Keratinocyte (primary cell): Measurements from ENCODE around the gene APOB. TPM values are rescaled to one million over a fixed set of nuclear protein-coding genes. Genes with fewer than 3 reads are reported as not detected.

Source experiments
- DNase-seq: peaks from one replicate; pipeline ENCODE4 v3.0.0-alpha.2; 2011; ENCODE audit warnings: low read depth, missing footprints, low spot score
- FAIRE-seq: peaks from 2 replicates; lab custom pipeline; 2011; peaks lifted over from hg19 to GRCh38; lab: Jason Lieb, UNC
- H2AFZ ChIP-seq: 2 replicates; pipeline ENCODE4 v1.6.0; 2012; ENCODE audit warnings: low read length, control low read depth, inconsistent platforms; ENCODE audit not compliant: control insufficient read depth
- H3K27ac ChIP-seq: 2 replicates; pipeline ENCODE4 v1.5.1; 2011; ENCODE audit warnings: low read length; ENCODE audit not compliant: control insufficient read depth, insufficient read depth
- H3K27me3 ChIP-seq: 3 replicates; pipeline ENCODE4 v1.6.0; 2011; ENCODE audit warnings: low read length; ENCODE audit not compliant: control insufficient read depth, insufficient read depth; ENCODE audit errors: extremely low read depth
- H3K36me3 ChIP-seq, 2 experiments: 2 replicates in 1 of 2; 3 replicates in 1 of 2; pipeline ENCODE4 v1.5.1; 2011; ENCODE audit warnings: low read length in 2 of 2, mild to moderate bottlenecking in 1 of 2; ENCODE audit not compliant: control insufficient read depth in 2 of 2, insufficient read depth in 2 of 2; ENCODE audit errors: extremely low read depth in 1 of 2
- H3K4me1 ChIP-seq: 3 replicates; pipeline ENCODE4 v1.5.1; 2011; ENCODE audit warnings: low read length; ENCODE audit not compliant: control insufficient read depth, insufficient read depth; ENCODE audit errors: extremely low read depth
- H3K4me2 ChIP-seq: 3 replicates; pipeline ENCODE4 v1.6.0; 2011; ENCODE audit warnings: low read depth, low read length; ENCODE audit not compliant: control insufficient read depth, insufficient read depth; ENCODE audit errors: extremely low read depth
- H3K4me3 ChIP-seq, 3 experiments: fragments of 200-600 bp in 1 of 3; sonication (generic) in 1 of 3; 2 replicates in 2 of 3; 3 replicates in 1 of 3; pipeline ENCODE4 v1.5.1; 2011 to 2016; ENCODE audit warnings: low read length in 3 of 3, mild to moderate bottlenecking in 3 of 3, control low read depth in 2 of 3, inconsistent platforms in 1 of 3, low read depth in 1 of 3, mixed read lengths in 1 of 3, mixed run types in 1 of 3, moderate library complexity in 1 of 3; ENCODE audit not compliant: control insufficient read depth in 2 of 3, insufficient read depth in 2 of 3; ENCODE audit errors: extremely low read depth in 1 of 3
- H3K79me2 ChIP-seq: 2 replicates; pipeline ENCODE4 v1.6.0; 2012; ENCODE audit warnings: low read length; ENCODE audit not compliant: control insufficient read depth, insufficient read depth
- H3K9ac ChIP-seq: 3 replicates; pipeline ENCODE4 v1.6.0; 2011; ENCODE audit warnings: low read length; ENCODE audit not compliant: control insufficient read depth, insufficient read depth; ENCODE audit errors: extremely low read depth
- H3K9me1 ChIP-seq: 3 replicates; pipeline ENCODE4 v1.6.0; 2011; ENCODE audit warnings: low read length; ENCODE audit not compliant: control insufficient read depth, insufficient read depth; ENCODE audit errors: extremely low read depth
- H3K9me3 ChIP-seq: 2 replicates; pipeline ENCODE4 v1.5.1; 2012; ENCODE audit warnings: low read depth, low read length; ENCODE audit not compliant: control insufficient read depth
- H4K20me1 ChIP-seq: 3 replicates; pipeline ENCODE4 v1.6.0; 2011; ENCODE audit warnings: low read length; ENCODE audit not compliant: control insufficient read depth, insufficient read depth; ENCODE audit errors: extremely low read depth
- EZH2 ChIP-seq: IDR thresholded peaks from one replicate; pipeline ENCODE4 v1.6.1; 2012; ENCODE audit warnings: inconsistent platforms, mild to moderate bottlenecking, low read length, moderate library complexity
- dilution Hi-C: fragments of 300-500 bp; cut with MboI; formaldehyde crosslinking; loops from one replicate; pipeline ENCODE4 v1.7.0; 2020; ENCODE audit warnings: low sequenced_read_pairs; ENCODE audit not compliant: extremely low pct_ligation_motif_present
- polyA plus RNA-seq, 5 experiments: library from polyadenylated mRNA; depleted of rRNA in 3 of 5; stranded (reverse) in 3 of 5; stranded (forward) in 1 of 5; unstranded in 1 of 5; fragments of >200 nt; gene quantifications; 1 replicate in 1 of 5; 2 replicates in 3 of 5; 3 replicates in 1 of 5; pipeline versions ENCODE4 v1.2.1 to v1.2.3, GENCODE V29; 2011 to 2012; ENCODE audit warnings: missing spikeins in 2 of 5, low read depth in 1 of 5, low replicate concordance in 1 of 5
- TF ChIP-seq, protein P1 (sequence below), 3 experiments: IDR thresholded peaks in 1 of 3; conservative IDR thresholded peaks in 1 of 3; optimal IDR thresholded peaks in 1 of 3; 2 replicates in 2 of 3; 3 replicates in 1 of 3; pipeline versions ENCODE3 to v1.5.1; 2011; ENCODE audit warnings: low read length in 3 of 3, mild to moderate bottlenecking in 3 of 3, moderate library complexity in 2 of 3, control low read depth in 1 of 3, inconsistent platforms in 1 of 3; ENCODE audit not compliant: insufficient read depth in 2 of 3; ENCODE audit errors: extremely low read depth in 1 of 3

APOB gene
- polyA plus RNA-seq, 1 donor (not counting 4 experiments of a cell fraction or from before 2014, with no cell fraction given): 0.01 TPM

DNA sequence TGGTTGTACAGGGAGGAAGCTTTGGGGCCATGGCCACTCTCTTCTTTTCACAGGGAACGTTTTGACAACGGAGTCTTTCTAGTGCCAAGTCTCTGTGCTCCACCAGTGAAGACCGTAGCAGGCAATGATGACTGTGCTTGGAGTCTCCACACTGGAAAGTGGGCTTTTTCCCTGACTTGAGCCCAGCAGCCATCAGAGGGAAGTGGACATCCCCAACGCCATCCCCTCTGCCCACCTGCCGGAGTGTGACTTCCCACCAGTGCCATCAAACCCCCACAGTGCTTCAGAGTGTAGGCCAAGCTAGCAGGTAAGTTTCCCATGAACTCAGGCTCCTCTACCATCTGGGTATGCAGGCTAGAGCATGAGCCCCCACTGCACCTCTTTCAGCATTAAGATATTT is 78.7 kb downstream of the APOB start:
- H3K9ac ChIP-seq: no peak overlapping the region
- TF ChIP-seq, protein P1, sequence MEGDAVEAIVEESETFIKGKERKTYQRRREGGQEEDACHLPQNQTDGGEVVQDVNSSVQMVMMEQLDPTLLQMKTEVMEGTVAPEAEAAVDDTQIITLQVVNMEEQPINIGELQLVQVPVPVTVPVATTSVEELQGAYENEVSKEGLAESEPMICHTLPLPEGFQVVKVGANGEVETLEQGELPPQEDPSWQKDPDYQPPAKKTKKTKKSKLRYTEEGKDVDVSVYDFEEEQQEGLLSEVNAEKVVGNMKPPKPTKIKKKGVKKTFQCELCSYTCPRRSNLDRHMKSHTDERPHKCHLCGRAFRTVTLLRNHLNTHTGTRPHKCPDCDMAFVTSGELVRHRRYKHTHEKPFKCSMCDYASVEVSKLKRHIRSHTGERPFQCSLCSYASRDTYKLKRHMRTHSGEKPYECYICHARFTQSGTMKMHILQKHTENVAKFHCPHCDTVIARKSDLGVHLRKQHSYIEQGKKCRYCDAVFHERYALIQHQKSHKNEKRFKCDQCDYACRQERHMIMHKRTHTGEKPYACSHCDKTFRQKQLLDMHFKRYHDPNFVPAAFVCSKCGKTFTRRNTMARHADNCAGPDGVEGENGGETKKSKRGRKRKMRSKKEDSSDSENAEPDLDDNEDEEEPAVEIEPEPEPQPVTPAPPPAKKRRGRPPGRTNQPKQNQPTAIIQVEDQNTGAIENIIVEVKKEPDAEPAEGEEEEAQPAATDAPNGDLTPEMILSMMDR (optimal IDR thresholded peaks at IDR 0.05 in 1 of 3, IDR thresholded peaks at IDR 0.05 in 1 of 3, conservative IDR thresholded peaks at IDR 0.05 in 1 of 3; ENCODE audit: extremely low read depth in 1 of 3, insufficient read depth in 2 of 3, low read length in 3 of 3): no peak
- TF ChIP-seq EZH2: no peak
- H3K4me2 ChIP-seq: no peak overlapping the region
- H3K4me1 ChIP-seq: no peaks in the 10 kb centered on the region
- H3K79me2 ChIP-seq: no peaks in the 10 kb centered on the region
- dilution Hi-C loops: loop anchor here (25.0 kb wide), 1 partner anchor 178 kb away; no protein-coding TSS in a partner anchor
- H3K27ac ChIP-seq: no peak overlapping the region
- no peaks in the 10 kb centered on the region for H4K20me1 ChIP-seq
- no peaks in the 10 kb centered on the region for H3K36me3 ChIP-seq
- no peaks in the 10 kb centered on the region for H3K9me1 ChIP-seq
- no peak overlapping the region for H3K4me3 ChIP-seq
- DNase-seq (no peak), FAIRE-seq (no peak)
- peaks cover 9% of the 10 kb centered on the region for H3K27me3 ChIP-seq
- H3K9me3 ChIP-seq: no peaks in the 10 kb centered on the region
- no peak overlapping the region for H2AFZ ChIP-seq

GRCh38 chr2:20963867-20964266 is 80.0 kb downstream of the APOB start:
- no peaks in the 10 kb centered on the region for H3K36me3 ChIP-seq
- no peak overlapping the region for H3K4me3 ChIP-seq
- peaks cover 12% of the 10 kb centered on the region for H3K27me3 ChIP-seq
- dilution Hi-C loops: loop anchor here (25.0 kb wide), 1 partner anchor 177 kb away; no protein-coding TSS in a partner anchor
- H3K4me2 ChIP-seq: no peak overlapping the region
- no peaks in the 10 kb centered on the region for H3K4me1 ChIP-seq
- H3K9me1 ChIP-seq: no peaks in the 10 kb centered on the region
- no peak overlapping the region for H3K27ac ChIP-seq
- no peak for TF ChIP-seq EZH2
- TF ChIP-seq, protein P1 (optimal IDR thresholded peaks at IDR 0.05 in 1 of 3, IDR thresholded peaks at IDR 0.05 in 1 of 3, conservative IDR thresholded peaks at IDR 0.05 in 1 of 3; ENCODE audit: extremely low read depth in 1 of 3, insufficient read depth in 2 of 3, low read length in 3 of 3): no peak
- no peak overlapping the region for H2AFZ ChIP-seq
- FAIRE-seq: no peak
- no peaks in the 10 kb centered on the region for H3K79me2 ChIP-seq
- no peak for DNase-seq
- no peaks in the 10 kb centered on the region for H3K9me3 ChIP-seq
- no peak overlapping the region for H3K9ac ChIP-seq
- no peaks in the 10 kb centered on the region for H4K20me1 ChIP-seq
